ENCODE measurements around the gene LILRA6.
A peak's percentile ranks its signal among the peaks of the same experiment; 100 is the strongest.
"Not testable (repeated sequence)": the region's sequence is repeated elsewhere in the genome, so short reads cannot be mapped to it uniquely, and the experiment has no call there.

The LILRA6 gene

DNA sequence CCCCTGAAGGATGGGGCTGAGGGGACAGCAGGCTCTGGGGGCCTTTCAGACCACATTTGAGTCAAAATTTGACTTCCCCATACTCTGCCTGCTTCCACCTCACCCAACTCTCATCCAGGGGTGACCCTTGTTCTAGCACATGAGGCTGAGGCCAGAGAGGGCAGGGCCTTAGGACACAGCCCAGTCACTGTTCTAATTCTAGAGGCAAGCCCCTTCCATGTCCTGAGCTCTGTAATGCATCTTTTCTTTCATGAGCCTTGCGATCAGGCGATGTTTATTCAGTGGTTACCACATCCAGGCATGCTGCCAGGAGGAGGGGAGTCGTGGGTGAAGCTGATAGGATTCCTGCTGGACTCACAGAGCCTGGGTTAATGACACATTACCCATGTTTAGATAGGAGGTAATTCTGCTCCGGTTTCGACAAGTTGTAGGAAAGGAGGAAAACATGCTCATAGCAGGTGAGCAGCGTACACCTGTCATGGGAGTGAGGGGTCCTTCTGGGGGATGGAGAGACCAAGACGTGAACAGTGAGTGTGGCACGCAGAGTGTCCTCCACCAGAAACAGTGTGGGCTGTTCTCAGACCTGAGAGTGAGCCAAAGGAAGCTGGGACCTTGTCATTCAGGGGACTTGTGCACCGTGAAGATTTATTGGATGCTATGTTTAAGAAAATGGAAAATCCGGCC, 32.6 kb downstream of the LILRA6 start:
- peaks cover 31% of the 10 kb centered on the region for H3K4me1 ChIP-seq (ENCODE audit: control insufficient read depth, insufficient read depth, low read length)
- H3K9me3 ChIP-seq (replicated peaks; ENCODE audit: low read length), result no peaks in the 10 kb centered on the region
- H3K4me2 ChIP-seq (ENCODE audit: low read length), result peak overlapping the region; percentile 32
- peak overlapping the region; percentile 28 for H3K9ac ChIP-seq (ENCODE audit: low read depth, low read length)
- no peak overlapping the region for H3K4me3 ChIP-seq (ENCODE audit: low read length)
- peaks cover 45% of the 10 kb centered on the region for H3K36me3 ChIP-seq (ENCODE audit: insufficient read depth, low read length)
- no peaks in the 10 kb centered on the region for H3K27me3 ChIP-seq (ENCODE audit: control insufficient read depth, insufficient read depth, low read length)

DNA sequence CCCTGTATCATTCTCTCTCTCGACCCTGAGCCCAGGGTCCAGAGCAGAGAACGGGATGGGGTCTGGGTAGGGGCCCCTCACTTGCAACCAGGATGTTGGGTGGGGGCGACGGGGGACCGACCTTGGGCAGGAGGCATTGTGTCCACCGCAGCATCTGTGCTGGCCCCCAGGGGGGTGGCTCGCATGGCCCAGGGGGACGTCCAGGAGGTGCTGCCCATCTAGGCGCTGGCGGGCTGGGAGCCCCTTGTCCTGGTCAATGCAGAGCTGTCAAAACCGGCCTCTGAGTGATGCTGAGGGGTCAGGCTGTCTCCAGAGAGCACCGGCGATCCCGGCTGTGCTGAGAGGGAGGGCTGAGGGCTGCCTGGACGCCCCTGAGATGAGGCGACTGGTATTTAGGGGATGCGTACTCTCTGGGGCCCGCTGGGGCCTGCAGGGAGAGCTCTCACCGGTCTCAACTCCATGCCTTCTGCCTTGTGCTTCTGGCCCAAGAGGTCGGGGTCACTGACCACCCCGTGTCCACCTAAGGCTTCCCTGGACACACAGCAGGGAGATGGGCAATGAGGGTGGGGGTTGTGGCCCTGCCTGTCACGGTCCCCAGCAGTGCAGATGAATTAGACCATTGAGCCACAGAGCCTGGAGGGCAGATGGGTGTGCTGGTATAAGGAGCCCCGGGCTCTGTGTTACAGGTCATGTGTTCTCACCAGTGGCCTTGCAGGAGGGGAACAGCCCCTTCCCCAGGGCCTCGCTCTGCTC, 33.4 kb downstream of the LILRA6 start:
- peaks cover 38% of the 10 kb centered on the region for H3K4me1 ChIP-seq (ENCODE audit: control insufficient read depth, insufficient read depth, low read length)
- H3K36me3 ChIP-seq (ENCODE audit: insufficient read depth, low read length), result peaks cover 52% of the 10 kb centered on the region
- H3K9me3 ChIP-seq (replicated peaks; ENCODE audit: low read length), result no peaks in the 10 kb centered on the region
- H3K27me3 ChIP-seq (ENCODE audit: control insufficient read depth, insufficient read depth, low read length), result no peaks in the 10 kb centered on the region
- peak overlapping the region; percentile 32 for H3K4me2 ChIP-seq (ENCODE audit: low read length)
- peak overlapping the region; percentile 28 for H3K9ac ChIP-seq (ENCODE audit: low read depth, low read length)
- no peak overlapping the region for H3K4me3 ChIP-seq (ENCODE audit: low read length)

DNA sequence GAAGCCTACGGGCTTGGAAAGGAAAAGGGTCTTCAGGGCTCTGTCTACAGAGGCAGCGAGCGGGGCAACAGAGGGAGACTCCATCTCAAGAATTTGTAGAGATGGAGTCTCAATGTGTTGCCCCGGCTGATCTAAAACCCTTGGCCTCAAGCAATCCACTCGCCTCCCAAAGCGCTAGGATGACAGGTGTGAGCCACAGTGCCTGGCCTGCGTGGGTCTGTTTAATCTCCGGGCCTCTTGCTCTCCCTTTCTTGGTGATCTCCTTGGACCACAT, 33.9 kb downstream of the LILRA6 start:
- no peaks in the 10 kb centered on the region for H3K9me3 ChIP-seq (replicated peaks; ENCODE audit: low read length)
- H3K4me3 ChIP-seq (ENCODE audit: low read length), result no peak overlapping the region
- H3K4me1 ChIP-seq (ENCODE audit: control insufficient read depth, insufficient read depth, low read length), result peaks cover 41% of the 10 kb centered on the region
- peaks cover 57% of the 10 kb centered on the region for H3K36me3 ChIP-seq (ENCODE audit: insufficient read depth, low read length)
- H3K9ac ChIP-seq (ENCODE audit: low read depth, low read length), result peak overlapping the region; percentile 14
- H3K27me3 ChIP-seq (ENCODE audit: control insufficient read depth, insufficient read depth, low read length), result no peaks in the 10 kb centered on the region
- H3K4me2 ChIP-seq (ENCODE audit: low read length), result peak overlapping the region; percentile 32

DNA sequence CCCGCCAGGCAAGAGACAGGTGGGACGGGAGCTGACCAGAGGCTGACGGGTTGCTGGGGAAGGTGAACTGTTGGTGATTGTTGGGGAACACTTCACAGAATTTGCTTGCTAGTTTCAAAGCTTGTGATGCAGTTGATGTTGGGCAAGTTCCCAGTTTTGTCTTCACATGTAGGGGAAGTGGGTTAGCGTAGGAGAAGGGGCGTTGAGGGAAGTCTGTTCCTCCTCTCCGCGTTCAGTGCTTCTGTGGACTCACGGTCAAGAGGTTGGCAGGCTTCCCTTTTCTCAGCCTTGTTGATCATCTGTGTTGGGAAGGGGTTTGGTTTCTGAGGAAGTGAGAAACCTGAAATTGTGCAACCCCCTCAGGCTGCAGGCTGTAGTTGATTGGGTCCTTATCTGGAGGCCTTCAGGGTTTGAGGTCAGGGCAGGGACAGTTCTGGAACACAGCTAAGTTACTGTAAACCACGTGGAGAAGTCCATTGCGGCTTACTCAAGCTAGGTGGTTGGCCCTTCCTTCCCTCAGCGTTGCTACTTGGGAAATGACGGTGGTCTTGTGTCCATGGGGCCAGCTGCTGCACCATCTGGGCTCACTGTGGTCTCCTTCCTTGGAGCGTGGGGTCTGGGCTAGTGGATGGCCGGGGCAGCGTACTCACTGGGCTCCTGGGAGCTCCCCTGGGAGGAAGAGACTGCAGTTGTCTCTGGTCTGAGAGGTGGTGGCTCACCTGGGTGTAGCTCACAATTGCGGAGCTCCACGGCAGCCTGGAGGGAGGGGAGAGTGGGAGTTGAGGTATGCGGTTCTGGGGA, 34.4 kb downstream of the LILRA6 start:
- Histone ChIP-seq H3K4me1 (ENCODE audit: control insufficient read depth, insufficient read depth, low read length) (peaks cover 46% of the 10 kb centered on the region), H3K4me3 (ENCODE audit: low read length) (no peak overlapping the region), H3K36me3 (ENCODE audit: insufficient read depth, low read length) (peaks cover 62% of the 10 kb centered on the region), H3K9me3 (replicated peaks; ENCODE audit: low read length) (no peaks in the 10 kb centered on the region), H3K27me3 (ENCODE audit: control insufficient read depth, insufficient read depth, low read length) (no peaks in the 10 kb centered on the region), H3K4me2 (ENCODE audit: low read length) (no peak overlapping the region), H3K9ac (ENCODE audit: low read depth, low read length) (peak overlapping the region; percentile 14)

DNA sequence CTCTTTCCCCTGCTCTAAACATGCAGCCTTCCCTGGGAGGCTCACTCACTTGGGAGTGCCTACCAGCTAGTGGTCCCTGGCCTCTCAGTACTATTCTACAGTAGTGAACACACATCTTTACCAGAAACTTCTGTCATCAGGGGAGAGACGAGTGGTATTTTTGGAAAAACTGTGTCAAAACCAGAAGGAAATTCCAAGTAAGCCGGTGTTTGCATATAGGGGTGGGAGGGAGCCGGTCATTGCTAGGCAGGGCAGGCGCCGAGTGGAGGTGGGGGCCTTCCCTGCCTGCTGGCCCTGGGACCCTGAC, 35.0 kb downstream of the LILRA6 start:
- H3K4me1 ChIP-seq (ENCODE audit: control insufficient read depth, insufficient read depth, low read length), result peaks cover 52% of the 10 kb centered on the region
- H3K4me3 ChIP-seq (ENCODE audit: low read length), result no peak overlapping the region
- no peaks in the 10 kb centered on the region for H3K27me3 ChIP-seq (ENCODE audit: control insufficient read depth, insufficient read depth, low read length)
- no peaks in the 10 kb centered on the region for H3K9me3 ChIP-seq (replicated peaks; ENCODE audit: low read length)
- no peak overlapping the region for H3K9ac ChIP-seq (ENCODE audit: low read depth, low read length)
- H3K4me2 ChIP-seq (ENCODE audit: low read length), result no peak overlapping the region
- peaks cover 68% of the 10 kb centered on the region for H3K36me3 ChIP-seq (ENCODE audit: insufficient read depth, low read length)

DNA sequence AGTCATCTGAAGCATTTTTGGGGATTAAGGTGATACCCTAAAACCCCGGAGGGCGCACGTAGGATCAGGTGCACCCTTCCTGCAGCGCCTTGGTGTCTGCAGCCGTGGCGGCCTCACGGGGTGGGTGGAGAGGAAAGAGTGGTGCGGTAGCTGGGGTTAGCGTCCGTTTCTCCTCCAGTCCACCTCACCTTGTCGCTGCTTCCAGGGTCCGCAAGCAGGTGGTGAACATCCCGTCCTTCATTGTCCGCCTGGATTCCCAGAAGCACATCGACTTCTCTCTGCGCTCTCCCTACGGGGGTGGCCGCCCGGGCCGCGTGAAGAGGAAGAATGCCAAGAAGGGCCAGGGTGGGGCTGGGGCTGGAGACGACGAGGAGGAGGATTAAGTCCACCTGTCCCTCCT, 35.4 kb downstream of the LILRA6 start:
- H3K4me3 ChIP-seq (ENCODE audit: low read length); H3K9me3 ChIP-seq (replicated peaks; ENCODE audit: low read length); H3K27me3 ChIP-seq (ENCODE audit: control insufficient read depth, insufficient read depth, low read length); H3K9ac ChIP-seq (ENCODE audit: low read depth, low read length); H3K4me2 ChIP-seq (ENCODE audit: low read length): not testable (repeated sequence)
- Histone ChIP-seq H3K36me3 (ENCODE audit: insufficient read depth, low read length) (peaks cover 72% of the 10 kb centered on the region), H3K4me1 (ENCODE audit: control insufficient read depth, insufficient read depth, low read length) (peaks cover 56% of the 10 kb centered on the region)

DNA sequence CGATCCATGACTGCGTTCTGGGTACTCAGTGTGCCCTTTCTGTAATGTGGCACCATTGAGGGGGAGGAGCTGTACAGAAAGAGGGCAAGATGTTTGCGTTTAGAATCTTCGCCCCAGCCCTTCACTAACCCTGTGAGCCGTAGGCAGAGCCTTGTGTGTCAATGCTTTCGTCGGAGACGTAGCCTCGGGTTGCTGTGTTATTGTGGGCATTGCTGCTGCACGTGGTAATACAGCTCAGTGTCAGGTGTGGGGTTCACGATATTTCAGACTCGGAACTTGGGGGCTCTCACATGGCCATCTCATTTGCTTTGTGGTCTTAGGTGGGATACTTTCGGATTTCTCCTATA, 35.8 kb downstream of the LILRA6 start:
- Histone ChIP-seq H3K9me3 (replicated peaks; ENCODE audit: low read length) (no peaks in the 10 kb centered on the region), H3K36me3 (ENCODE audit: insufficient read depth, low read length) (peaks cover 76% of the 10 kb centered on the region), H3K4me2 (ENCODE audit: low read length) (peak overlapping the region; percentile 16), H3K9ac (ENCODE audit: low read depth, low read length) (no peak overlapping the region), H3K27me3 (ENCODE audit: control insufficient read depth, insufficient read depth, low read length) (no peaks in the 10 kb centered on the region), H3K4me3 (ENCODE audit: low read length) (no peak overlapping the region), H3K4me1 (ENCODE audit: control insufficient read depth, insufficient read depth, low read length) (peaks cover 59% of the 10 kb centered on the region)

DNA sequence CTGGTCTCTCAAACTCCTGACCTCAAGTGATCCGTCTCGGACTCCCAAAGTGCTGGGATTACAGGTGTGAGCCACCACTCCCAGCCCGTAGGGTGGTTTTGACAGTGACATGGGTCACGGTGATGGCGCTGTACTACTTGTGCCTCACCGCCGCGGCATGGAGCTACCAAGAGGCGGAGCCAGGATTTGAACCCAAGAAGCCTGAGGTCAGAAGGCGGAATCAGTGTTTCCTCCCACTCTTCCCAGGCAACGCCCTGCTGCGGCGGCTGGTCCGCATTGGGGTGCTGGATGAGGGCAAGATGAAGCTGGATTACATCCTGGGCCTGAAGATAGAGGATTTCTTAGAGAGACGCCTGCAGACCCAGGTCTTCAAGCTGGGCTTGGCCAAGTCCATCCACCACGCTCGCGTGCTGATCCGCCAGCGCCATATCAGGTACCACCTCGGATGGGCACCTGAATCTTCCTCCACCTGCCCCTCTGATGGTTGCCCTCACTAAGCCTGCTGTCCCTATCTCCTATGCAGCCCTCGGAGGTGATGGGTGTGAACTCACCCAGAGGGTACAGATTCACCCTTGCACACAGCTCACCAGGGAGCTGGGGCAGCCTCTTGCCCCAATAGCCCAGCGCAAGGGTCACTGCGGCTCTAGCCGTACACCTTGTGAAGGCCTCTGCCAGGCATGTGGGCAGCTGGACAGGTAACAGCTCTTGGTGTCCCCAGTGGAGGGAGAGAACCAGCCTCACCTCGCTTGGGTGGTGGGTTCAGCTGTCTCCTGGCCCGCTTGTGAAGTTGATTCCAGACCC, 36.4 kb downstream of the LILRA6 start:
- Histone ChIP-seq H3K4me1 (ENCODE audit: control insufficient read depth, insufficient read depth, low read length) (peaks cover 59% of the 10 kb centered on the region), H3K4me2 (ENCODE audit: low read length) (peak overlapping the region; percentile 16), H3K9me3 (replicated peaks; ENCODE audit: low read length) (no peaks in the 10 kb centered on the region), H3K4me3 (ENCODE audit: low read length) (no peak overlapping the region), H3K36me3 (ENCODE audit: insufficient read depth, low read length) (peaks cover 79% of the 10 kb centered on the region), H3K27me3 (ENCODE audit: control insufficient read depth, insufficient read depth, low read length) (no peaks in the 10 kb centered on the region), H3K9ac (ENCODE audit: low read depth, low read length) (no peak overlapping the region)

DNA sequence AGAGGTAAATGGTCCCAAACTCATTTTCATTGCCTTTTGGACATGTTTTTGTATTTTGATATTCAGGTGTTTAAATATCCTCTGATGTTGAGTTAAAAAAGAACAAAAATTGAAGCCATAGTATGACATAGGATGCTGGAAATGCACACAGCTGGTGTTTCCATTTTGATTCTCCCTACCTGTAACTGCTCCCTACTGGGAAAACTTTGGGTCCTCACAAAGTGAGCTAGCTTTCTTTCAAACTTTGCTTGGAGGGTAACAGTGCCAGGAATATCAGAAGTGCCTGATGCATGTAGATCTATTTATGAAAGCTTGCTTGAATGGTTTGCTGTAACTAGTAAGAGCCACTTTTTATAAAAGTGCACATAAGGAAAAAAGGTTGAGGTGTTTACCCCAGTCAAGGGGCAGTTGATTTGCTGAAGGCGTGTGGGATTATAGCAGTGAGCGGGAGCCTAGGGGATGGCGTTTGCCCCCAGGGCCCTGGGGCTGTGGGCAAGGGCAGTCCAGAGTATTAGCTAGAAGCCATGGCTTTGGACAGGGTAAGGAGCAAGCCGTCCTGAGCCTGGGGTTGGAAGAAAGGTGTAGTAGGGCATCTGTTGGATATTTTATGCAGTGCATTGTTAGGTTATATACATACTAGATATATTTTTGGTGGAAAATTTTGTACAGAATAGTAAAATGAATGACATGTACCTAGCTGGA, 37.7 kb downstream of the LILRA6 start:
- Histone ChIP-seq H3K9me3 (replicated peaks; ENCODE audit: low read length) (no peaks in the 10 kb centered on the region), H3K4me2 (ENCODE audit: low read length) (peak overlapping the region; percentile 94), H3K9ac (ENCODE audit: low read depth, low read length) (peak overlapping the region; percentile 95), H3K36me3 (ENCODE audit: insufficient read depth, low read length) (peaks cover 77% of the 10 kb centered on the region), H3K4me3 (ENCODE audit: low read length) (peak overlapping the region; percentile 26), H3K4me1 (ENCODE audit: control insufficient read depth, insufficient read depth, low read length) (peaks cover 55% of the 10 kb centered on the region), H3K27me3 (ENCODE audit: control insufficient read depth, insufficient read depth, low read length) (no peaks in the 10 kb centered on the region)

DNA sequence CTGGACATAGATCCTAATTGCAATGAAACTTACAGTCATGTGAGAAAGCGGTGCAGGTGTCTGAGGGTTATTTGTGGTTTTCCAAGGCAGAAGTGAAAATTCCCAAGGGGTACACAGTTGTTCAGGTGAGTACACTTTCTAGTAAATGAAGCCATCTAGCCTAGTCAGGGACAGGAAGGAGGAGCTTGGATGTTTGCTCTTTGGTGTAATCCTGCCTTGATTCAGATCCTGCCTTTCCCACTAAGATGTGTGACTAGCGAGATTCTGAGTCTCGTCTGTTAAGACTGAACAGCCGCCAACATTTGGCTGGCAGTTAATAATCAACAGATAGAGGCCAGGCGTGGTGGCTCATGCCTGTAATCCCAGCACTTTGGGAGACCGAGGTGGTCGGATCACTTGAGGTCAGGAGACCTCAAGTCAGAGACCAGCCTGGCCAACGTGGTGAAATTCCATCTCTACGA, 39.4 kb downstream of the LILRA6 start:
- Histone ChIP-seq H3K4me2 (ENCODE audit: low read length) (peak overlapping the region; percentile 94), H3K9ac (ENCODE audit: low read depth, low read length) (peak overlapping the region; percentile 95), H3K9me3 (replicated peaks; ENCODE audit: low read length) (no peaks in the 10 kb centered on the region), H3K4me3 (ENCODE audit: low read length) (peak overlapping the region; percentile 83), H3K36me3 (ENCODE audit: insufficient read depth, low read length) (peaks cover 72% of the 10 kb centered on the region), H3K27me3 (ENCODE audit: control insufficient read depth, insufficient read depth, low read length) (no peaks in the 10 kb centered on the region), H3K4me1 (ENCODE audit: control insufficient read depth, insufficient read depth, low read length) (peaks cover 38% of the 10 kb centered on the region)

DNA sequence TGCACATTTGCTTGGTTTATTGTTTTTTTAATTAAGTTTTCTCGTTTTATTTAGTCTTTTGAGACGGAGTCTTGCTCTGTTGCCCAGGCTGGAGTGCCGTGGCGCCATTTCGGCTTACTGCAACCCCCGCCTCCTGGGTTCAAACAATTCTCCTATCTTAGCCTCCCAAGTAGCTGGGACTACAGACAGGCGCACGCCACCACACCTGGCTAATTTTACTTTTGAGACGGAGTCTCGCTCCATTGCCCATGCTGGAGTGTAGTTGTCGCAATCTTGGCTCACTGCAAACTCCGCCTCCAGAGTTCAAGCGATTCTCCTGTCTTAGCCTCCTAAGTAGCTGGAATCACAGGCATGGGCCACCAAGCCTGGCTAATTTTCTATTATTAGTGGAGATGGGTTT, 40.6 kb downstream of the LILRA6 start:
- Histone ChIP-seq H3K4me2 (ENCODE audit: low read length) (peak overlapping the region; percentile 94), H3K36me3 (ENCODE audit: insufficient read depth, low read length) (peaks cover 62% of the 10 kb centered on the region), H3K4me3 (ENCODE audit: low read length) (peak overlapping the region; percentile 83), H3K4me1 (ENCODE audit: control insufficient read depth, insufficient read depth, low read length) (peaks cover 30% of the 10 kb centered on the region), H3K9me3 (replicated peaks; ENCODE audit: low read length) (no peaks in the 10 kb centered on the region), H3K9ac (ENCODE audit: low read depth, low read length) (peak overlapping the region; percentile 95), H3K27me3 (ENCODE audit: control insufficient read depth, insufficient read depth, low read length) (no peaks in the 10 kb centered on the region)

Data from skeletal muscle satellite cell (primary cell).